DMS53 (cell line): Measurements from ENCODE around the gene ICAM2.

Source experiments
- DNase-seq: peaks from one replicate; lab custom pipeline; 2025; lab: John Stamatoyannopoulos, UW

The ICAM2 gene

GRCh38 chr17:64042700-64043485 is 22.5 kb upstream of the ICAM2 start:
- no peak for DNase-seq

- no peak for DNase-seq
These were observed 21.5 kb upstream of the ICAM2 start for GRCh38 chr17:64041912-64042311.

DNA sequence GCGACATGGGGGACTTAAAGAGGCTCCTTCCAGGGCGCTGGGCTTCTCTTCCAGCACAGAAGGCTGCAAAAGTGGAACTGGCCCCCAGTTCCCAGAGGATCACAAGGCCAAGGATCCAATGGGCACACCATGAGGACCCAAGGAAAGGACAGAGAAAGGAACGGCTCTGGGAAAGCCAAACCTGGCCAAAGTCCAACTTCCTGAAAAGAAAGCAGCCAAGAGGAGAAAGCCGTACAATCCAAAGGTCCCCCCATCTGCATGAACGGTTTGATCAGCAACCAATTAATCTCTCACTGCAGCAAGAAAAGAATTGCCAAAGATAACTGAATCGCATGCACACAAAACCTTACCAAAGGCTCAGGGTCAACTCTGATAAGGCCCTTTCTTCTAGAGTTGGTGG is 19.8 kb upstream of the ICAM2 start:
- DNase-seq, result no peak

DNA sequence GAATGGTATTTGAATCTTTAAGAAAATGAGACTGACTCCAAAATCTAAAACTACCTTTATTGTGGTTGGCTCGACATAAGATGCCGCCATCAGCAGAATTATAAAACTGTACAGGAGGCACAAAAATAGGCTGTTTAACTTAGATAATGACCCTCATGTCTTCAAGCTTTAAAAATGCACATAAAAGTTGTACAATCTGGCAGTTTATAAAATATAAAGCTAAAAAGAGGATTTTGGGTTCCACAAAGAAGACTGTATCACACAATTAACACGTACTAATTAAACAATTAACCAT is 18.6 kb upstream of the ICAM2 start:
- DNase-seq, result no peak

DNA sequence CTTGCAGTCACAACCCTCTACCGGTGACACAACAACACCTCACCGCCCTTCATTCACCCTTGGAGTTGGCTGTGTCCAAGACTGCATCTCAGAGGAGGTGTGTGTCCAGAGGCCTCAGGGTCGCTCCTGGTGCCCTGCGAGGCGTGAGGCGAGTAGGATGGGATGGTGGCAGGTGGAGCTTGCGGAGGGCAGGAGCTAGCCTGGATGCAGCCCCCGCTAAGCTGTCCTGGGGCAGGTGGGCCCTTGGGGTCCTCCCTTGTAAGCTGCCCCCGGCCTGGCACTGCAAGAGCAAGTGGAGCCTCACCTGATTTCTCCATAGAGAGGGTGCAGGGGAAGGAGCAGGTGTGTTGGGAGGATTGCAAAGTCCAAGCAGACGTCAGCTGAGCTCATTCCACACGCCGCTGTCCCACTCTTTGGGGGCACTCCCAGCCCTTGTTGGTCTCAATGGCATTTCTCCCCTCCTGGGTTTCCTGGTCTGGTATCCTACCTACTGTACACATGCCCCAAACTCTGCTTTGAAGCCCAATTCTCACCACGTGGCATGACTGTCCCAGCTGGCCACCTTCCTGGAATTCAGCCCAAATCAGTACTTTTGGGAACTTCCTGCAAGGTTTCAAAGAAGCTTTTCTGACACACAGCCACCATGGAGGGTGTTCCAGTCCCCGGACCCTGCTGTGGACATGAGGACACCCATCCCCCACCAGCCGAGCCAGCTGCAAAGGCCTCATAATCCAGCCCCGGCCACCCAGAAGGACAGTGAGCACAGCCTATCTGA is 18.1 kb upstream of the ICAM2 start:
- no peak for DNase-seq

- no peak for DNase-seq
These were observed 17.4 kb upstream of the ICAM2 start for GRCh38 chr17:64037802-64038201.

DNA sequence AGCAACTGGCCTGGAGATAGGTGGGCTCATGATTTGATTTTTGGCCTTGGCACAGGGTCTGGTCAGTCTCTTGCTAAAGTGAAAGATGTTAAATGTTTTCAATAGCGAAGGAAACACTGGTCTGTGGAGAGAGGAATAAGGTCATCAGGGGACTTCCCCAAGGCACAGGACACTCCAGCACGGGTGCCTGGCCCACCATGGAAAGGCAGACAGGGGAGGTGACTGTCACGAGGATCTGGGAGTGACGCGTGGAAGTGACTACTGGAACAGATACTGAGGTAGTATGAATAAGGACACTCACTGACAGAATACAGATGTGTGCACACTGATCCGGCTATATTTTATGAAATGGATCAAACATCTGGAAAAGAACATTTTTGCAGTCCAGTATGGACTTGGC is 16.7 kb upstream of the ICAM2 start:
- no peak for DNase-seq

GRCh38 chr17:64036198-64036922 is 15.9 kb upstream of the ICAM2 start:
- peak; percentile 8 for DNase-seq

DNA sequence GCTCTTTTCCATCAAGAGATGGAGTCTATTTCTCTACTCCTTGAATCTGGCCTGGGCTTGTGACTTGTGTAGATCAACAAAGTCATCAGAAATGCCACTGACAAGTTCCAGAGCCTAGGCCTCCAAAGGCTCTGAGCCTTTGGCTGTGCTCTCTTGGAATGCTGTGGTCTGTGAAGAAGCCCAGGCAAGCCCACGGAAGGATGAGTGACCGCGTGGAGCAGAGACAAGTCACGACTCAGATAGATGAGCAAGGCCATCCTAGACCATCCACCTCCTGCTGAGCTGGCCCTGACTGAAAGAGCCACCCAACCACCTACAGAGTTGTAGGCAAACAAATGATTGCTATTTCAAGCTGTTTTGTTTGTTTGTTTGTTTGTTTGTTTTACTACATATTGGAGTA is 11.6 kb upstream of the ICAM2 start:
- no peak for DNase-seq

GRCh38 chr17:64028874-64029464 is 8.5 kb upstream of the ICAM2 start:
- DNase-seq, result peak; percentile 76

- peak; percentile 89 for DNase-seq
These were observed 5.4 kb upstream of the ICAM2 start for GRCh38 chr17:64025732-64026294.

DNA sequence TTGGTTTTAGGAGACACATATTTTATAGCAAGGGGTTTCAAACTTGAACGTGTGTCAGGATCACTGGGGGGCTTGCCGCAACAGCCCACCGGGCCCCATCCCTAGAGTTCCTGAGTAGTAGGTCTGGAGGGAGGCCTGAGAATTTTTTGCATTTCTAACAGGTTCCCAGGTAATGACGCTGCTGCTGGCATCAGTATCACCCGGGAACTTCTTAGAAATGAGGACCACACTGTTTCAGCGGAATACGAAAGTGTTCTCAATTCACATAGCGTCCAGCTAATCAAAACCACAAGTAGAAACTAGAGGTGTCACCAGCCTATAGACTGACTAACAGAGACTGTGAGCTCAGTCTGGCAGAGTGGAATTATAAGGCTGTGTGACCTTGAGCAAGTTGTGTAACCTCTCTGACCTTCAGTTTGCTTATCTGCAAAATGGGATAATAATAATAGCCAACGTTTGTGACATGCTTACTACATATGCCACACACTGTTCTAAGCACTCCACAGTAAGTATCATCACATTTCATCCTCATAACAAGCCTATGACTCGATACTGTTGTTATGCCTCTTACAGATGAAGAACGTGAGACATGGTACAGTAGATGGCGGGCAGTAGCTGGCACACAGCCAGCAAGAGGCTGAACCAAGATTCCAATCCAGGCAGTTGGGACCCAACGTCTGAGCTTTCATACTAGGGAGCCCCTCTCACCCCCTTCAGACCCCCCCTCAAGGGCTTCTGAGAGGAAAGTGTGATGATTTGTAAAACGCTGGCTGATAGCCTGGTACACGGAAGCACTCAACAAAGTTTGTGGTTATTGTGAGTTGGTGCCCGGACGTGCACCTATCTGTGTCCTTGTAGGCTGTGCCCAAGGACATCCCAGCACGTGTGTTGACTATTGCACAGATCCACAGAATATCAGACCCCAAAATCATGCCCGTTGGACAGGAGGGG is 4.6 kb upstream of the ICAM2 start:
- peak; percentile 36 for DNase-seq

DNA sequence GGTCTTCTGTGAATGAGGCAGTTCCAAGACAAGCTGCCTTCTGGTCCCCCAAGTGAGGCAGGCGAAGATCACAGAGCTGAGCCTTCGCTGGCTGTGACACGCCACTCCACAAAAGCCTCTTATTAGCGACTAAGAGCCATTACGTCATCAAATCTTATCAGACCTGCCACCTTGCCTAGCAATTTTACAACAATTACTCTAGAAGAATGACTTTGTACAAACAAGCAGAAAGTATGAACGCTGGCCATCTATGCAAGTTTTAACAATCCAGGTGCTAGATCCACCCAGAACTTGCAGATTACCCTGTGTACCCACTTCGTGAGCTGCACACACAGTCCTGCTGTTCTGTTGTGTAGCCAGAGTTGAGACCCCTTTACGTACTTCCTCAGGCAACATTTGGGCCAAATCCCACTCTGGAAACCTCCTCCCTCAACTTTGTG is 3.8 kb upstream of the ICAM2 start:
- DNase-seq, result no peak

GRCh38 chr17:64022611-64023063 is 2.2 kb upstream of the ICAM2 start:
- DNase-seq, result no peak

DNA sequence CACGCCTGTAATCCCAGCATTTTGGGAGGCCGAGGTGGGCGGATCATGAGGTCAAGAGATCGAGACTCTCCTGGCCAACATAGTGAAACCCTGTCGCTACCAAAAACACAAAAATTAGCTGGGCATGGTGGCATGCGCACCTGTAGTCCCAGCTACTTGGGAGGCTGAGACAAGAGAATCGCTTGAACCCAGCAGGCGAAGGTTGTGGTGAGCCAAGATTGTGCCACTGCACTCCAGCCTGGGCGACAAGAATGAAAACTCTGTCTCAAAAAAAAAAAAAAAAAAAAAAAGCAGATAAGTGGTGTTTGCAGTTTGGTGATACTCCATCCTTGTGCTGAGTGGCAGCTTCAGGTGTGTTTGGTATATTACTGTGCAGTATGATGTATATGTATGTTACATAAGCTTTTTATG is 877 bp downstream of the ICAM2 start:
- DNase-seq, result peak; percentile 34

- no peak for DNase-seq
These were observed 3.0 kb downstream of the ICAM2 start for GRCh38 chr17:64017381-64017980.

GRCh38 chr17:64016974-64017373 is 3.5 kb downstream of the ICAM2 start:
- DNase-seq, result no peak

- DNase-seq, result no peak
These were observed 4.1 kb downstream of the ICAM2 start for GRCh38 chr17:64016231-64016784.

DNA sequence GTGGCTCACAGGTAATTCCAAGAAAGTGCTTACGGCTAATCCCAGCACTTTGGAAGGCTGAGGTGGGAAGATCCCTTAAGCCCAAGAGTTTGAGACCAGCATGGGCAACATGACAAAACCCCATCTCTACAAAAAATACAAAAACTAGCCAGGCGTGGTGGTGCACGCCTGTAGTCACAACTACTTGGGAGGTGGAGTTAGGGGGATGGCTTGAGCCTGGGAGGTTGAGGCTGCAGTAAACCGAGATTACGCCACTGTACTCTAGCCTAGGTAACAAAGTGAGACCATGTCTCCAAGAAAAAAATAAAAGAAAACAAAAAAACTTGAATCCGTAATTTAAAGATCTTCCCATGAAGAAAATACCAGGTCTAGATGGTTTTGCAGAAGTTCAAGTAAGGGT is 5.0 kb downstream of the ICAM2 start:
- DNase-seq, result no peak
